Astrocyte of the spinal cord (primary cell): ENCODE results near the gene PPP2R1B.
A peak's percentile ranks its signal among the peaks of the same experiment; 100 is the strongest.

ENCODE experiments used
- DNase-seq: peaks from one replicate; pipeline ENCODE4 v3.0.0; 2011; ENCODE audit warnings: low read depth, low spot score
- H3K4me3 ChIP-seq: 2 replicates; pipeline ENCODE4 v1.5.1; 2011; ENCODE audit warnings: low read depth, mild to moderate bottlenecking, low read length, moderate library complexity
- in situ Hi-C: cut with HindIII; loops from 2 replicates; pipeline ENCODE4 v1.10.0; 2017; ENCODE audit warnings: low sequenced_read_pairs
- TF ChIP-seq, protein P1 (sequence below): IDR thresholded peaks from 2 replicates; pipeline ENCODE4 v1.5.1; 2012; ENCODE audit warnings: low read depth, mild to moderate bottlenecking, low read length, inconsistent platforms

Gene PPP2R1B

DNA sequence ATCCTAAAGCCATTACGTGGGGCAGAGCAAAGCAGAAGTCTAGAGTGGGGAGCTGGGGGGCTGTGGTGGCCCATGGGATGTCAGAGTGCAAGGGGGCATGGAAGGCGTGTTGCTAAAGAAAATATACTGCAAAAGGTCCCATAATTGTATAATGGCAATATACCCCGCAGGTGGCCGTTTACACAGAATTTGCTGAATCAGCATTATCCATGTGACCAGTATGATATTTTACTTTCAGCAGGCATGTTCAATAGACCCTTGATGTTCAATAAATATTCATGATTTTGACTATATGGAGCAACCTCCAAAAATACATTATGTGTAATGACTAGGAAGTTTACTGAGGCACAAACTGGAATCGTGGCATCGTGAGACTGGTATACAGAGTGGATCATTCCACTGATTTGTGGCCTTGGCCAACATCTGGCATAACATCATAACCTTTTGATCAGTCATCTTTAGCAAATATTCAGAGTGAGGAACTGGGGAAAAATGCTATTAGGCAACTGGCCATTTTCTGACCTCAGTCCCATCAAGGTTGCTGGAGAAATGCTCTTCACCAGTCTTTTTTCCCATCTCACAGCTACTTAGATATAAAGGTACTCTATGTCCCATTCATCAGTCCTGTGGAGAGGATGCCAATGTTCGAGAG, 29.3 kb upstream of the PPP2R1B start:
- TF ChIP-seq, protein P1, sequence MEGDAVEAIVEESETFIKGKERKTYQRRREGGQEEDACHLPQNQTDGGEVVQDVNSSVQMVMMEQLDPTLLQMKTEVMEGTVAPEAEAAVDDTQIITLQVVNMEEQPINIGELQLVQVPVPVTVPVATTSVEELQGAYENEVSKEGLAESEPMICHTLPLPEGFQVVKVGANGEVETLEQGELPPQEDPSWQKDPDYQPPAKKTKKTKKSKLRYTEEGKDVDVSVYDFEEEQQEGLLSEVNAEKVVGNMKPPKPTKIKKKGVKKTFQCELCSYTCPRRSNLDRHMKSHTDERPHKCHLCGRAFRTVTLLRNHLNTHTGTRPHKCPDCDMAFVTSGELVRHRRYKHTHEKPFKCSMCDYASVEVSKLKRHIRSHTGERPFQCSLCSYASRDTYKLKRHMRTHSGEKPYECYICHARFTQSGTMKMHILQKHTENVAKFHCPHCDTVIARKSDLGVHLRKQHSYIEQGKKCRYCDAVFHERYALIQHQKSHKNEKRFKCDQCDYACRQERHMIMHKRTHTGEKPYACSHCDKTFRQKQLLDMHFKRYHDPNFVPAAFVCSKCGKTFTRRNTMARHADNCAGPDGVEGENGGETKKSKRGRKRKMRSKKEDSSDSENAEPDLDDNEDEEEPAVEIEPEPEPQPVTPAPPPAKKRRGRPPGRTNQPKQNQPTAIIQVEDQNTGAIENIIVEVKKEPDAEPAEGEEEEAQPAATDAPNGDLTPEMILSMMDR: no peak
- in situ Hi-C loops: no loop called here
- peak; percentile 60 for DNase-seq
- no peak overlapping the region for H3K4me3 ChIP-seq

DNA sequence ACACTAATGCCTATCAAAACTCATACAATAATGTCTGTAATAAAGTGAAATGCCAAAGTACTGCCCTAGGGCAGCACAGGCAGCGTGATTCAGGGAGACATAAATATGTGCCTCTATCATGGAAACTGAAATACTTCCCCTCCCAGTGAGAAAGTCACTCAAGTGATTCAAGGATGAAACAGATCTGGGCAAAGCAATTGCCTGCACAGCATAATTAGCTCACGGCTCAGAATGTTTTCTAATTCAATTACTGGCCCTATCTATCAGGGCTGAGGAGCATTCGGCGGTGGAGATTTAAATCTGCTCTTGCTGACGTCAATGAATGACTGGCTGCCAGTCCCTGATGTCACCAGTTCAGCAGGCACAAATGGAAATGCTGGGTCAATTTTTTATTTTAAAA, 27.7 kb upstream of the PPP2R1B start:
- DNase-seq: peak; percentile 54

DNA sequence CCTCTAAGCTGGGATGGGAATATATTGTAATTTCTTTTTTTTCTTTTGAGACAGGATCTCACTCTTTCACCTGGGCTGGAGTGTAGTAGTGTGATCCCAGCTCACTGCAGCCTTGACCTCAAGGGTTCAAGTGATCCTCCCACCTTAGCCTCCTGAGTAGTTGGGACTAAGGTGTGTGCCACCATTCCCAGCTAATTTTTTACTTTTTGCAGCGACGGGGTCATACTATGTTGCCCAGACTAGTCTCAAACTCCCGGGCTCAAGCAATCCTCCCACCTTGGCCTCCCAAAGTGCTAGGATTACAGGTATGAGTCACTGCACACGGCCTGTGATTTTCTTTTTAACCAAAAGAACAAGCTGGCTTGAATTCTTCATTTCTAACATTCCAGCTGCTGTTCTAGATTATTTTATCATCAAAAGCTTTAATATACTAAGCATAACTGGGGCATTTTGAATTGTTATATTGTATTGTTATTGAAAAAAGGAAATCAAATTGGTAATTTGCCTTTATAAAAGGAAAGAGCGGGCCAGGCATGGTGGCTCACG, 26.8 kb upstream of the PPP2R1B start:
- TF ChIP-seq, protein P1: no peak
- no peak for DNase-seq
- in situ Hi-C loops: no loop called here
- no peak overlapping the region for H3K4me3 ChIP-seq

More for the DNA sequence above, 27.7 kb upstream of the PPP2R1B start:
- TF ChIP-seq, protein P1: no peak
- in situ Hi-C loops: no loop called here
- H3K4me3 ChIP-seq: no peak overlapping the region

GRCh38 chr11:111792314-111792713, 26.1 kb upstream of the PPP2R1B start:
- TF ChIP-seq, protein P1: no peak
- DNase-seq: no peak
- in situ Hi-C loops: no loop called here
- H3K4me3 ChIP-seq: no peak overlapping the region

DNA sequence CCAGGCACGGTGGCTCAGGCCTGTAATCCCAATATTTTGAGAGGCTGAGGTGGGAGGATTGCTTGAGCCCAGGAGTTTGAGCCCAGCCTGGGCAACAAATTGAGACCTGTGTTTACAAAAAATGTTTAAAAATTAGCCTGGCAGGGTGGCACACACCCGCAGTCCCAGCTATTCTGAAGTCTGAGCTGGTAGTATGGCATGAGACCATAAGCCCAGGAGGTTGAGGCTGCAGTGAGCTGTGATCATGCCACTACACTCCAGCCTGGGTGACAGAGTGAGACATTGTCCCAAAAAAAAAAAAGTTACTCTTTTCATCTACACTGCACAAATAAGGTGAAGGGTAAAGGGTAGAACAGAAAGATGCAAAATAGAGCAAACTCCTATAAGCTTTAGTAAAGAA, 22.3 kb upstream of the PPP2R1B start:
- H3K4me3 ChIP-seq: no peak overlapping the region
- TF ChIP-seq, protein P1: no peak
- no peak for DNase-seq
- in situ Hi-C loops: no loop called here

GRCh38 chr11:111788051-111788450, 21.9 kb upstream of the PPP2R1B start:
- no peak overlapping the region for H3K4me3 ChIP-seq
- TF ChIP-seq, protein P1: no peak
- DNase-seq: no peak
- in situ Hi-C loops: no loop called here
